Stomach (tissue), 9 donors: ENCODE results near the gene CHCHD3. TPM values are rescaled to one million over a fixed set of nuclear protein-coding genes. Genes with fewer than 3 reads are reported as not detected.

Experiments
- DNase-seq, 2 donors: peaks; one replicate each; pipeline versions ENCODE4 v3.0.0 to v3.0.0-alpha.2; 2013 to 2019
- H3K27ac ChIP-seq, 5 donors: fragments of 200-600 bp in 4 of 5; sonication (generic) in 4 of 5; one replicate each; pipeline ENCODE4 v1.5.1; 2013 to 2019; ENCODE audit warnings: mild to moderate bottlenecking in 1 of 5, moderate library complexity in 1 of 5
- H3K27me3 ChIP-seq, 3 donors: fragments of 200-600 bp; sonication (generic); one replicate each; pipeline ENCODE4 v1.5.1; 2017 to 2019; ENCODE audit warnings: mixed run types in 1 of 3
- H3K36me3 ChIP-seq, 4 donors: fragments of 200-600 bp; sonication (generic); 1 replicate in 3 of 4; 2 replicates in 1 of 4; pipeline ENCODE4 v1.5.1; 2016 to 2019
- H3K4me1 ChIP-seq, 4 donors: fragments of 200-600 bp; sonication (generic); one replicate each; pipeline ENCODE4 v1.5.1; 2016 to 2019
- H3K4me3 ChIP-seq, 4 donors: fragments of 200-600 bp; sonication (generic) in 3 of 4; one replicate each; pipeline ENCODE4 v1.5.1; 2016 to 2019; ENCODE audit warnings: mild to moderate bottlenecking in 1 of 4
- H3K9me3 ChIP-seq, 4 donors: fragments of 200-600 bp; sonication (generic); one replicate each; pipeline ENCODE4 v1.5.1; 2016 to 2019
- EP300 ChIP-seq: sonication (generic); formaldehyde crosslinking; IDR thresholded peaks from one replicate; pipeline ENCODE4 v1.6.1; 2017; ENCODE audit warnings: antibody characterized with exemption
- POLR2A ChIP-seq, 4 donors: fragments of 450-650 bp; IDR thresholded peaks; one replicate each; pipeline ENCODE4 v1.6.1; 2016; ENCODE audit warnings: antibody characterized with exemption in 4 of 4, control low read depth in 2 of 4, mild to moderate bottlenecking in 1 of 4, moderate library complexity in 1 of 4
- POLR2AphosphoS5 ChIP-seq, 3 donors: sonication (generic); formaldehyde crosslinking; IDR thresholded peaks; one replicate each; pipeline ENCODE4 v1.6.1; 2016; ENCODE audit warnings: antibody characterized with exemption in 3 of 3
- WGBS, 5 donors: extraction: QIAGEN DNeasy Blood & Tissue Kit in 3 of 5; methylation state at CpG; one replicate each; pipeline versions ENCODE4 v1.1.5 to v1.1.7; 2013 to 2018; 5-methylcytosine and 5-hydroxymethylcytosine counted together
- intact Hi-C: fragments of 100-400 bp; cut with DNase I; formaldehyde crosslinking; loops from one replicate; pipeline ENCODE4 v1.15.1; 2023; ENCODE audit warnings: low total_unique reads
- polyA plus RNA-seq, 3 donors: library from polyadenylated mRNA; stranded (reverse); fragments of 200-250 nt; gene quantifications; one replicate each; pipeline ENCODE4 v1.2.3, GENCODE V29; 2013
- total RNA-seq, 5 donors: library from RNA; depleted of rRNA; stranded (reverse); fragments of >200 nt; gene quantifications; one replicate each; pipeline versions ENCODE4 v1.1.0 to v1.2.3, GENCODE V29; 2014 to 2016
- TF ChIP-seq, protein P1 (sequence below), 7 experiments: fragments of 450-650 bp in 4 of 7; fragments of 200-600 bp in 3 of 7; sonication (generic) in 3 of 7; IDR thresholded peaks; one replicate each; pipeline ENCODE4 v1.5.1; 2016 to 2019; ENCODE audit warnings: antibody characterized with exemption in 7 of 7, control low read depth in 2 of 7, mild to moderate bottlenecking in 1 of 7
- donor health status: healthy with polysubstance abuse.
- donor health status: Bipolar disorder and iron deficiency.
- donor health status: healthy.

The CHCHD3 gene
- total and polyA plus RNA-seq, 8 donors, result 5.8 to 90.9 (median 39.9) TPM

DNA sequence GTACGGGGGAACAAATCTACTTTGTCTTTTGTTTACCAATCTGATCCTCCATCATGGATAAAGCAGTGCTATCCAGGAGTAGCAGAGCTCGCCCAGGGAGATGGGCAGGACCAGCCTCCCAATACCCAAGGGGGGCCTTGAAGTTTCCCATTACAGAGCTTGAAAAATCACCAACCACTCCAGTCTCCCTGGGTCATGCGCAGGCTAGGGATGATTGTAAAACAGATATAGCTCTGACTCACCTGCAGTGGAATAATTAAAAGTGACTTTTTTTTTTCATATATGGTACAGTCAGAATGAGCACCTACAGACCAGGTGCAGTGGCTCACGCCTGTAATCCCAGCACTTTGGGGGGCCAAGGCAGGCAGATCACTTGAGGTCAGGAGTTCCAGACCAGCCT, 301.1 kb downstream of the CHCHD3 start:
- WGBS, 5 donors, result 96 to 99% (median 96%) methylated on average over 4 of the region's 4 CpGs
- Histone ChIP-seq H3K36me3 (peaks cover 0 to 27% (median 24%) of the 10 kb centered on the region in 4 donors), H3K4me1 (no peaks in the 10 kb centered on the region), H3K4me3 (no peak overlapping the region), H3K27me3 (no peaks in the 10 kb centered on the region), H3K9me3 (no peaks in the 10 kb centered on the region), H3K27ac (no peak overlapping the region)
- TF ChIP-seq POLR2AphosphoS5 (IDR thresholded peaks at IDR 0.05), result no peak
- TF ChIP-seq, protein P1, sequence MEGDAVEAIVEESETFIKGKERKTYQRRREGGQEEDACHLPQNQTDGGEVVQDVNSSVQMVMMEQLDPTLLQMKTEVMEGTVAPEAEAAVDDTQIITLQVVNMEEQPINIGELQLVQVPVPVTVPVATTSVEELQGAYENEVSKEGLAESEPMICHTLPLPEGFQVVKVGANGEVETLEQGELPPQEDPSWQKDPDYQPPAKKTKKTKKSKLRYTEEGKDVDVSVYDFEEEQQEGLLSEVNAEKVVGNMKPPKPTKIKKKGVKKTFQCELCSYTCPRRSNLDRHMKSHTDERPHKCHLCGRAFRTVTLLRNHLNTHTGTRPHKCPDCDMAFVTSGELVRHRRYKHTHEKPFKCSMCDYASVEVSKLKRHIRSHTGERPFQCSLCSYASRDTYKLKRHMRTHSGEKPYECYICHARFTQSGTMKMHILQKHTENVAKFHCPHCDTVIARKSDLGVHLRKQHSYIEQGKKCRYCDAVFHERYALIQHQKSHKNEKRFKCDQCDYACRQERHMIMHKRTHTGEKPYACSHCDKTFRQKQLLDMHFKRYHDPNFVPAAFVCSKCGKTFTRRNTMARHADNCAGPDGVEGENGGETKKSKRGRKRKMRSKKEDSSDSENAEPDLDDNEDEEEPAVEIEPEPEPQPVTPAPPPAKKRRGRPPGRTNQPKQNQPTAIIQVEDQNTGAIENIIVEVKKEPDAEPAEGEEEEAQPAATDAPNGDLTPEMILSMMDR (IDR thresholded peaks at IDR 0.05), result no peak
- TF ChIP-seq POLR2A (IDR thresholded peaks at IDR 0.05), result no peak
- no peak for TF ChIP-seq EP300
- intact Hi-C loops, result no loop called here
- no peak for DNase-seq

DNA sequence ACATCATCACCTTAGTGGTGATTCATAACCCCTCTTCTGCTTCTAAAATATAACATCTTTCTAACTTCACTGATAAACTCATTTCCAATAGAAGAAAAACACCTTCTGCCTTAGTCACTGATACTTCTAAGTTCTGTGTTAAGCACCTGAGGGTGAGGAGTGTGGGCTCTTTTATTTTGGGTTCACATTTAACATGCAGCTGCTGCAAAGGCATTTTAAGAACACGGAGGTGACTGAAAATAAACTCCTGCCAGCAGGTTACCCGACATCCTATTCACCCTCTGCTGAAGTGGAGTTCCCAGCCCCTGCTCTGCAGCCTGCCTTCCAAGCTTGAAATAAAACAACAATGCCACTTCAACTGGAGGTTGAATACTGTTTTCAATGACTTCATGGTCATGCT, 302.7 kb downstream of the CHCHD3 start:
- Histone ChIP-seq H3K36me3 (peaks cover 0 to 12% (median 8%) of the 10 kb centered on the region in 4 donors), H3K4me1 (no peaks in the 10 kb centered on the region), H3K27ac (no peak overlapping the region), H3K4me3 (no peak overlapping the region), H3K27me3 (no peaks in the 10 kb centered on the region), H3K9me3 (no peaks in the 10 kb centered on the region)
- WGBS, 5 donors, result 45 to 53% (median 47%) methylated on average over 2 of the region's 2 CpGs
- TF ChIP-seq POLR2AphosphoS5 (IDR thresholded peaks at IDR 0.05) (no peak), POLR2A (IDR thresholded peaks at IDR 0.05) (no peak), EP300 (no peak)
- TF ChIP-seq, protein P1 (IDR thresholded peaks at IDR 0.05), result no peak
- no peak for DNase-seq
- intact Hi-C loops, result no loop called here

DNA sequence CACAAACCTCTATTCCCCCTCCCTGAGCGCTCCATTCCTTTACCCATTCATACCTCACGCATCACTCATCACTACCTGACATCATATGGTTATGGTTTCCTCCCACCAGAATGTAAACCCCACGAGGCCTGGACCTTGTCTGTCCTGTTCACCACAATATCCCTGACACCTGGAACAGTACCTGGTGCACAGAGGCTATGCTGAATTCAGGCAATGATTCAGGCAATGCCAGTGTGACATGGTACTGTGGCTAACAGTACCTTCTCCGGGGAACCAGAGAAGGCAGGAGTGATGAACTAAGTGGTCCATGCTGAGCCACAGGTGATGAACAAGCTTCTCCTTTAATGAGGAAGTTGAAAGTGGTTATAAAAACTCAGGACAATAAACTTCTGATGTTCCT, 303.1 kb downstream of the CHCHD3 start:
- intact Hi-C loops, result no loop called here
- no peak overlapping the region for H3K4me3 ChIP-seq
- no peak overlapping the region for H3K27ac ChIP-seq
- no peaks in the 10 kb centered on the region for H3K9me3 ChIP-seq
- H3K36me3 ChIP-seq, result peaks cover 0 to 8% (median 4%) of the 10 kb centered on the region in 4 donors
- no peak for DNase-seq
- H3K4me1 ChIP-seq, result no peaks in the 10 kb centered on the region
- TF ChIP-seq EP300, result no peak
- TF ChIP-seq POLR2A (IDR thresholded peaks at IDR 0.05), result no peak
- TF ChIP-seq, protein P1 (IDR thresholded peaks at IDR 0.05), result no peak
- TF ChIP-seq POLR2AphosphoS5 (IDR thresholded peaks at IDR 0.05), result no peak
- no peaks in the 10 kb centered on the region for H3K27me3 ChIP-seq
- WGBS, 5 donors, result 77 to 85% (median 79%) methylated on average over 4 of the region's 4 CpGs

DNA sequence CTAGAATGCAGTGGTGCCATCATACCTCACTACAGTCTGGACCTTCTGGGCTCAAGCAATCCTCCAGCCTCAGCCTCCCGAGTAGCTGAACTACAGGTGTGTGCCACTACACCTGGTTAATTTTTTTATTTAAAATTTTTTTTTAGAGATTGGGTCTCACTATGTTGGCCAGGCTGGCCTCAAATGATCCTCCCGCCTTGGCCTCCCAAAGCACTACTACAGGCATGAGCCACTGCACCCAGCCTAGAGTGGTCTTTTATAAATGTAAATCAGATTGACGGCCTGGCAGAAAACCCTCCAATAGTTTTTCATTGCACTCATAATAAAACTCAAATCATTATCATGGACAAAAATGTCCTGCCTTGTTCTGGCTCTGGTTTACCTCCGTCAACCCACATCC, 303.9 kb downstream of the CHCHD3 start:
- intact Hi-C loops, result no loop called here
- 94 to 99% (median 96%) methylated on average over 4 of the region's 4 CpGs for WGBS, 5 donors
- DNase-seq, result no peak
- H3K4me1 ChIP-seq, result no peaks in the 10 kb centered on the region
- no peak overlapping the region for H3K4me3 ChIP-seq
- no peaks in the 10 kb centered on the region for H3K36me3 ChIP-seq
- H3K27ac ChIP-seq, result no peak overlapping the region
- TF ChIP-seq POLR2A (IDR thresholded peaks at IDR 0.05), result no peak
- no peak for TF ChIP-seq EP300
- no peak for TF ChIP-seq POLR2AphosphoS5 (IDR thresholded peaks at IDR 0.05)
- TF ChIP-seq, protein P1 (IDR thresholded peaks at IDR 0.05), result no peak
- no peaks in the 10 kb centered on the region for H3K27me3 ChIP-seq
- H3K9me3 ChIP-seq, result no peaks in the 10 kb centered on the region
